Hepatic stellate cell (primary cell): ENCODE results near the gene RDH8.
A peak's percentile ranks its signal among the peaks of the same experiment; 100 is the strongest.
"Not testable (repeated sequence)": the region's sequence is repeated elsewhere in the genome, so short reads cannot be mapped to it uniquely, and the experiment has no call there.

Experiments used
- DNase-seq: peaks from one replicate; pipeline ENCODE4 v3.0.0; 2011; ENCODE audit warnings: low spot score

RDH8 gene

DNA sequence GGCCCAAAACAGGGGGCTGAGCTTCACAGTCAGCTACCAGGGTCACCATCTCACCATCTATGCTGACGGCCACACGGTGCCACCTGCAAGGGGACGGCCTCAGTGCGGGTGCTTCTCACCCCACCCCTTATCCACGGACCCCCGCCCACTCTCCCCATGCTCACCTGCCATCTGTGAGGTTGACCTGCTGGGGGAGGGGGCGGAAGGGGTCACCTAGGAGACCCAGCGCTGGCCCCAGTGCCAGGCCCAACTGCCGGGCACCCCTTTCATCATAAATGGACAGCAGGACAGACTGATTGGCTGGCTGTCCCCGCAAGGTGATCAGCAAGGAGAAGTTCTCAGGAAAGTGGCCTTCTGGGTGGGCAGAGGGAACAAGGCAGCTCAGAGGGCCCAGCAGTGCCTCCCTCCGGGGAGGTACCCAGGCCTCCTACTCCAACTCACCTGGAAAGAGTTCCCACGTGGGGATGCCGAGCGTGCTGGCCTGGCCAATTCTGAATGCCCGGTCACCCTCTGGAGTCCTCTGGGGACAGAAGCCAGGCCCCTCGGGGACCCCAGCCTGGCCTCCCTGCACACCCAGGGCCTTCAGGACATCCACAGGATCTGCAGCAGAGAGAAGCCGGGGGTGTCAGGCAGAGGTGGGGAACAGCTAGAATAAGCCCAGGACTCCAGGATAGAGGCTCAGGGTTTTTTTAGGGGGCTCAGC, 7.5 kb upstream of the RDH8 start:
- no peak for DNase-seq

DNA sequence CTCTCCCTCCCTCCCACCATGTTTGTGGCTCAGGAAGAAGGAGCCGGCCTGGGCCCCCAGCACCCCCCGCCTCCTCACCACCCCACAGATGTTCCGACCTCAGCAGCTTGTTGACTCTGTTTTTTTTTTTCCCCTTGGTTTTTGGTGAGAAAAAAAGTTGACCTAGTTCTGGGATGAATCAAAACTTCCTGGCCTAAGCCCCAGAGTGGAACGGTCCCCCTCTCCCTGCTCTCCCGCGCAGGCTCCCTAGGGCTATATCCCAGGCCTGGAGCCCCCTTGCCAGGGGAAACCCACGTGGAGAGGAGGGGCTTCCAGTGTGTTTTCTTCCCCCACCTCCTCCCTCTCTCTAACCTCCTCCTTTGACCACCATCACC, 7.0 kb upstream of the RDH8 start:
- DNase-seq: no peak

DNA sequence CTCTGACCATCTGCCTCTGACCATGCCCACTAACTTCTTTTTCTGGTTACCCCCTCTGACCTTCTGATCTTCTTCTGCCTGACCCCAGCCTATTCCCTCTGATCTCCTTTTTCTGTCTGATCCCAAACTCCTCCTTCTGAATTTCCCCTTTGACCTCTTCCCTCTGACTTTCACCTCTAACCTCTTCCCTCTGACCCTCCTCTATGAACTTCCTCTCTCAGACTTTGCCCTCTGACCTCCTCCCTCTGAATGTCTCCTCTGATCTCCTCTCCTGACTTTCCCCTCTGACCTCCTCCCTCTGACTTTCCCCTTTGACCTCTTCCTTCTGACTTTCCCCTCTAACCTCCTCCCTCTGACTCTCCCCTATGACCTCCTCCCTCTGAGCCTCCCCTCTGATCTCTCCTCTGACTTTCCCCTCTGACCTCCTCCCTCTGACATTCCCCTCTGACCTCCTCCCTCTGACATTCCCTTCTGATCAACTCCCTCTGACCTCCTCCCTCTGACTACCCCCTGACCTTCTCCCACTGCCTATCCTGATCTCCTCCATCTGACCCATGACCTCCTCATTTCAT, 6.4 kb upstream of the RDH8 start:
- no peak for DNase-seq

DNA sequence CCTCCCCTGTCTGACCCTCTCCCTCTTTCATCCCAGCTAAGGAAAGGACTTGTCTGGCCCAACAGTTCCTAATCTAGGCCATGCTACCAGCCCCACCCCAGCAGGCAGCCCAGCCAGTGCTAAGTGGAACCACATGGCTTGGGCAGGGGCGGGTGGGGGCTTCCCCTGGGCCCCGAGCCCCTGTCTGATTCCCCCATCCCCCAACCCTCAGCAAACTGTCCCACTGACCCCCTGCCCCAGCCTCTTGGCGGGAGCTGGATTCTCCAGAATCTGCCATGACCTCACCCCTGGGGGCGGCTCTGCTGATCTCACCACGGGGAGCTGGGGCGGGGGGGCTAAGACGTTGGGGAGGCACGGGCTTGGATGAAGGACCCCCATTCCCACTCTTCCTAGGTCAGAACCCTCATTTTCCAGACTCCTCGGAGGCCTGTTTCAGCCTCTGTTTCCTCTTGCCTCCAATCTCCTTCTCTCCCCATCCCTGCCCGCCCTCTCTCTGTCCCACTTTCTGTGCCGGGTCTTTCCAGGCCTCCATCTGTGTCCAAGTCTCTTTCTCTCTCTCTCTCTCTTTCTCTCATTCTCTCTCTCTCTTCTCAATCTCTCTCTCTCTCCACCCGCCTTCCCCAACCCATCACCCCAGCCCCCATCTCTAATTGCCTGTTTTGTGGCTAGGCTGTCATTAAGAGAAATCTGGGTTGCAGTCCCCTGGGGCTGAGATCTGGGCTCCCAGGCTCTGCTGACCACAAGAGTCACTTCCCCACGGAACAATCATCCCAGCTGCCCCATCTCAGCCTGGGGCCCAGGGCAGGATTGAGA, 5.7 kb upstream of the RDH8 start:
- peak; percentile 92 for DNase-seq

DNA sequence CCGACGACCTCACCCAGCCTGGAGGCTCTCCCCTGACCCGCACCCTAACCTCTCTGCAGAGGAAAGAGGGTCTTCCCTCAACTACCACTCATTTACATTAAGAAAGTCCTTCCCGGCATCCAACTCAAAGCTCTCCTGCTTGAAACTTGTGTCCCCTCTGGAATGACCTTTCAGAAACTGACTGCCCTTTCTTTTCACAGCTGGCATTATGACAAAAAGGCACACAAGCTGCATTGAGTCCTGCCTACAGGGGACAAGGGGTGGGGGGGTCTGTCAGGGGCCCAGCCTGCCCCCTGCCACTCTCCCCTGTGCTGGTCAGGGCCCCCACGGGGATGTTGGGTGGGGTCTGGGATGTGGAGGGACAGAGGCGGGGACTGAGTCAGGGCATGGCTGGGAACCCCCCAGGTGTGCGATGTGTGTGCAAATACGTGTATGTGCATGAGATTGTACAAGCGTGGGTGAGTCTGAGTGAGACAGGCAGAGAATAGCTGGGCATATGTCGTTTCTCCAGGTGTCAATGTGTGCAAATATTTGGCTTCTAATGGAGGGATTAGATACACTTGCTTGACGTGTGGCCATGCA, 5.0 kb upstream of the RDH8 start:
- DNase-seq: peak; percentile 49

DNA sequence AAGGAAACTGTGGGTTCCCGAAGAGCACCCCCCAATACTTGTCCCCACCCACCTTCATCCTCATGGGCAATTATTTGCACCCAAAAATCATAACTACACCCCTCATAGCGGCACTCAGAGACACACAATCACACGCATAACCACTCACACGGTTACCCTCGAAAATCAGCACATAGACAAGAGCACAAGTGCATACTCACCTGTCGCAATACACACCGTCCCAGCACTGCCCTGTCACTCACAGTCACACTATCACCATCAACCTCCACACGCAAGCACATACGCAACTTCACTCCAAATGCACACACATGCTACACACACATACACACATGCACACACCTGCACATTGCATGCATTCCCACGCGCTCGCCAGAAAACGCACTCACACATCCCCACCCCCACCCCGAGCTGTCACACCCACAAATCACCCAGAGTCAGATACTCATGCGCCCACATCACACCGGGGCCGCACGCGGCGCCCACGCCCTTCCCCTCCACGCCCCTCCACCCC, 3.5 kb upstream of the RDH8 start:
- peak; percentile 47 for DNase-seq

DNA sequence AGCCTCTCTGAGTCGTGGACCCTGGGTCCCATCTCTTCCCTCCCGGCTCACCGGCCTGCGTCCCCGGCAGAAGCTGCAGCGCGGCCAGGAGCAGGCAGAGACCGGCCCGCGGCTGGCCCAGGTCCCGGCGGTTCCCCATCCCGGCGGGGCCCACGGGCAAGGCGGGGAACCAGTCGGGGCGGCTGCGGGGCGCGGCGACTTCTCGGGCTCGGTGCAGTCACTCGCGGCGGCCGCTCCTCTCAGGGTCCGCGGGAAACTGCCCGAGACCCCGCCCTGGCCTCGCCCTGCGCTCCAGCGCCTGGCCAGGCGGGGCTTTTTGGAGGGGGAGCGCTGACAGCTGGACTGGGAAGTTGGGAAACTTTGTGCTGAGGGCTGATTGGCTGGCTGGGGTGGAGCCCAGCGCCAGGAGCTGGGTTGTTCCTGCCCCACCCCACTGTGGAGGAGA, 3.0 kb upstream of the RDH8 start, which contains the start of gene COL5A3:
COL5A3 (minus strand) TSS at position 258 of the 445 bp plus-strand sequence; CDS start at position 139, 119 bp downstream.
- DNase-seq: peak; percentile 97

DNA sequence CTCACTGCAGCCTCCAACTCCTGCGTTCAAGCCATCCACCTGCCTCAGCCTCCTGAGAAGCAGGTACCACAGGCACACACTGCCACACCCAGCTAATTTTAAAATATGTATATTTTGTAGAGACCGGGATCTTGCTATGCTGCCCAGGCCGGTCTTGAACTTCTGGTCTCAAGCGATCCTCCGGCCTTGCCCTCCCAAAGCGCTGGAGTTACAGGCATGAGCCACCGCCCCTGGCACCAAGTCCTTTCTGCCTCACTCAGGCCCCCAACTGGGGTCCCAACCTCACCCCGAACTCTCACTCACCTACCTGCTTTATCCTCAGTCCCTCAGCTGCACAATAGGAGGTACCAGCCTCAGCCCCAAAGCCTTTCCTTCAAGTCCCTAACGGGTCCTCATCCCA, 2.3 kb upstream of the RDH8 start:
- no peak for DNase-seq

DNA sequence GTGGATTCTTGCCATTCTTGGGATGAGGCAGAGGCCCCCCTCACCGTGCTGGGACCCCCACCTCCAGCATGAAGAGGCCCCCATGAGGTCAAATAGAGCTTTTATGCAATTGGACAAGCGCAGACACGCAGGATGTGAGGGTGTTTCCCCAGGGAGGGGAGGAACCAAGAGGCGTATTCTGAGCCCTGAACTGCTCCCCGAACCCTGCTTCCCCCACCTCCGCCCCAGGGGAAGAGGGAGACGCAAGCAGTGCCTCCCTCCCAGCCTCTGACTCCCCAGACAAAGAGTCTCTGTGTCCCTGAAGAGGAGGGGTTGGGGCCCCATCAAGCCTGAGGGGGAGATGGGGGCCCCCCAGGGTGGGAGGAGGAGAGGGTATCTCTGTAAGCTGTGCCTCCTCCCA, 1.3 kb upstream of the RDH8 start:
- DNase-seq: no peak

DNA sequence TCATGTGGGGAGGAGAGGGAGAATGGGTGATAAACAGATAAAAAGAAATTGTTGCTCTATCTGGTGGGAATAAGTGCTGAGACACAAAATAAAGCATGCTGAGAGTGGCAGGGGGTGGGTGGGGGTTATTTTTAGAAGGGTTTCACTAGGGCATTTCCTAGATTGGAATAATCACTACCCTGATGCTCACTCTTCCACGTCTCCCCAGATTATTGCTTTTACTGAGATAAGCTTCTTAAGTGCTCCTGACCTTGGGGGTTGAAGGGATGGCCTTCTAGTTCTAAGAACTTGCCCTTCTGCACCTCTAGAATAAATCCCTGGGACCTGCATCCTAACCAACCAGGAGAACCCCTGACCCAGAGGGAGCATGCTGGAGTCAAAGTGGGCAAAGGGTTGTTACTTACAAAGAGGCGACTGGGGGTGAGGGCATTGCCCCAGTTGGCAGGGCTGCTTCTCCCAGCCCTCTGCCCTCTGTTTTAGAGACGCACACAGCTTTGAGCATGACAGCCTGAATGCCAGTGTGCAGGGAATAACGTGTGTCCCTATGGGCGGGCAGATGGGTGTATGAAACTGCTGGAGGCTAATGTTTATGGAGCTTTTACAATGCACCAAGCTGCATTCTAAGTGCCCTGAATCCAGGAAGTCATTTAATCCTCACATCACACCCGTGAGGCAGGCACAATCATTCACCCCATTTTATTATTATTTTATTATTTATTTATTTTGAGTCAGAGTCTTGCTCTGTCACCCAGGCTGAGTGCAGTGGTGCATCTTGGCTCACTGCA, 743 bp downstream of the RDH8 start:
- DNase-seq: no peak

DNA sequence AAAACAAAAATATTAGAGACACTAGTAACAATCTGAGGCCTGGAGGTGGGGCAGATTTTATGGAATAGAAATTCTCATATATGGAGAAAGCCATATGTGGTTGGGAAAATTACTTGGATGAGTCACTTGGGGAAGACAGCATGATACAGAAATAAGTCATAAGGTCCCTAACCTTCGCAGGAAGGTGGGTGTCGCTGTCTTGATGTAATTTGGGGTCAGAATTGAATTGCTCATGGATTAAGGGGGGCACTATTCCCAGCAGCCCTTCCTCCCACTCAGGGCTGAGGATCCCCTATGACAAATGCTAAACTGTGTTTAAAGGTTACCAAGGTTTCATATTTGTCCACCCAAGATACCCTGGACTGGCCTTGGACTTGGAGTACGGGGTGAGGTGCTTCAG, 5.0 kb downstream of the RDH8 start:
- DNase-seq: peak; percentile 57

DNA sequence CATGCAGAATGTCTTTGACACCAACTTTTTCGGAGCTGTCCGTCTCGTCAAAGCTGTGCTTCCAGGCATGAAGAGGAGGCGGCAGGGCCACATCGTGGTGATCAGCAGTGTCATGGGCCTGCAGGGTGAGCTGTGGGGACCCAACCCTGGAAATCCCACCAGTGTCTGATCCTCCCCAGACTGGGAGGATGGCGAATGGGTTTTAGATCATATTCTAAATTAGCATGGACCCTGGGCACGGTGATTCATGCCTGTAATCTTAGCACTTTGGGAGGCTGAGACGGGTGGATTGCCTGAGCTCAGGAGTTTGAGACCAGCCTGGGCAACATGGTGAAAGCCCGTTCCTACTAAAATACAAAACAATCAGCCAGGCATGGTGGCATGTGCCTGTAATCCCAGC, 5.5 kb downstream of the RDH8 start:
- DNase-seq: no peak

DNA sequence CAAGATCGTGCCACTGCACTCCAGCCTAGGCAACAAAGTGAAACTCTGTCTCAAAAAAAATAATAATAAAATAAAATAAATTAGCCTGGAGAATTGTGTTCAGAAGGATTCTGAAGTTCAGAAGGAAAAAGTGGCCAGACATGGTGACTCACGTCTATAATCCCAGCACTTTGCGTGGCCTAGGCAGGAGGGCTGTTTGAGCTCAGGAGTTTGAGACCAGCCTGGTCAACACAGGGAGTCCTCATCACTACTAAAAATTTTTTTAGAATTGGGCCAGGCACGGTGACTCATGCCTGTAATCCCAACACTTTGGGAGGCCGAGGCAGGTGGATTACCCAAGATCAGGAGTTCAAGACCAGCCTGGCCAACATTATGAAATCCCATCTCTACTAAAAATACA, 6.0 kb downstream of the RDH8 start:
- no peak for DNase-seq

DNA sequence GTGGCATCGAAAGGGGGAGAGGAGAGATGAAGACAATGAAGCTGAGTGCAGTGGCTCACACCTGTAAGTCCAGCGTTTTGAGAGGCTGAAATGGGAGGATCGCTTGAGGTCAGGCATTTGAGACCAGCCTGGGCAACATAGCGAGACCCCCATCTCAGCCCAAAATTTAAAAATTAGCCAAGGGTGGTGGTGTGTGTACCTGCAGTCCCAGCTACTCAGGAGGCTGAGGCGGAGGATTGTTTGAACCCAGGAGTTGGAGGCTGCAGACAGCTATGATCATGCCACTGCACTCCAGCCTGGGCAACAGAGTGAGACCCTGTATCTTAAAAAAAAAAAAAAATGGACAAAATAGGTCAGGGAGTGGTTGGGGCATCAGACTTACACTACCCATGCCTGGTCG, 7.6 kb downstream of the RDH8 start:
- no peak for DNase-seq

DNA sequence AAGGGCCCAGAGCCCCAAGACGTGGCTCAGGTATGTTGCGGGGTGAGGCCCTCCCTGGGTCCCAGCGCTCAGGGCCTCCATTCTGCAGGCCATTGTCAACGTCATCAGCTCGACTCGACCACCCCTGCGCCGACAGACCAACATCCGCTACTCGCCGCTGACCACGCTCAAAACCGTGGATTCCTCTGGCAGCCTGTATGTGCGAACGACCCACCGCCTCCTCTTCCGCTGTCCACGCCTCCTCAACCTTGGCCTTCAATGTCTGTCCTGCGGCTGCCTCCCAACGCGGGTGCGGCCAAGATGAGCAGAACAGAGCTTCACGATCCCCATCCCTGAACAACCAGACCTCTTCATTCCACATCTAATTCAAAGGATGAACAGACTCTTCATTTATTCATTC, 8.2 kb downstream of the RDH8 start:
- no peak for DNase-seq

DNA sequence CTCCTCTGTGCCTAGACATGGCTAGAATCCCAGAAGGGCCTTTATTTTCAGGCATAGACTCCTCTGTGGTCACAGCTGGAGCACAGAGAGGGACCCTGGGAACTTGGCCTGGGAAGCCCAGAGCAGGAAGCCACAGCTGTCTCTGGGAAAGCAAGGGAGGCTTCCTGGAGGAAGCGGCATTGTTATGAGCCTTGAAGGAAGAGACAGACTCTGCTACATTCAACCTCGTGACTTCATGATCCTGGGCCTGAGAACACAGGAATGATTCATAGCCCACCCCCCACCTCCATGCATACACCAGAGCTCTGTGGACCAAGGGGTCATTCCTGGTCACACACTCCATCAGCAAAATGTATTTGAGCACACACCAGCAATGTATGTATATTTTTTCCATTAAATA, 8.6 kb downstream of the RDH8 start:
- no peak for DNase-seq

DNA sequence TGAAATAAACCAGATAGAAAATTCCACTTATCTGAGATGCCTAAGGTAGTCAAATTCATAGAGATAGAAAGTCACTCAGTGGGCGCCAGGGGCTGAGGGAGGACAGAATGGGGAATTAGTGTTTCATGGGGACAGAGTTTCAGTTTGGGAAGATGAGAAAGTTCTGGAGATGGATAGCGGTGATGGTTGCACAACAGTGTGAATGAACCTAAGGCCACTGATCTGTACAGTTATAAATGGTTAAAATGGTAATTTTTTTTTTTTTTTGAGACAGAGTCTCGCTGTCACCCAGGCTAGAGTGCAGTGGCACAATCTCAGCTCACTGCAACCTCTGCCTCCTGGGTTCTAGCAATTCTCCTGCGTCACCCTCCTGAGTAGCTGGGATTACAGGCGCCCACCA, 9.8 kb downstream of the RDH8 start:
- DNase-seq: not testable (repeated sequence)

DNA sequence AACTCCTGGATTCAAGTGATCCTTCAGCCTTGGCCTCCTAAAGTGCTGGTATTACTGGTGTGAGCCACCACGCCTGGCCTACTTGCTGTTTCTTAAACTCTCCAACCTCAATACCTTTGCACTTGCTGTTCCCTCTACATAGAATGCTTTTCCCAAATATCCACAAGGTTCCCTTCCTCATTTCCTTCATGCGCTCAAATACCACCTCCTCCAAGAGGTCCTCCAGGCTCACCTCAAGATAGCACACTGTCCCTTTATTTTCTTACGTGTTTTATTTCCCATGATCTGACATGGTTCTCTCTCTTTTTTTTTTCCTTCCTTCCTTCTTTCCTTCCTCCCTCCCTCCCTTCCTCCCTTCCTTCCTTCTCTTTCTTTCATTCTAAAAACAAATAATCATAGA, 13.5 kb downstream of the RDH8 start:
- no peak for DNase-seq

DNA sequence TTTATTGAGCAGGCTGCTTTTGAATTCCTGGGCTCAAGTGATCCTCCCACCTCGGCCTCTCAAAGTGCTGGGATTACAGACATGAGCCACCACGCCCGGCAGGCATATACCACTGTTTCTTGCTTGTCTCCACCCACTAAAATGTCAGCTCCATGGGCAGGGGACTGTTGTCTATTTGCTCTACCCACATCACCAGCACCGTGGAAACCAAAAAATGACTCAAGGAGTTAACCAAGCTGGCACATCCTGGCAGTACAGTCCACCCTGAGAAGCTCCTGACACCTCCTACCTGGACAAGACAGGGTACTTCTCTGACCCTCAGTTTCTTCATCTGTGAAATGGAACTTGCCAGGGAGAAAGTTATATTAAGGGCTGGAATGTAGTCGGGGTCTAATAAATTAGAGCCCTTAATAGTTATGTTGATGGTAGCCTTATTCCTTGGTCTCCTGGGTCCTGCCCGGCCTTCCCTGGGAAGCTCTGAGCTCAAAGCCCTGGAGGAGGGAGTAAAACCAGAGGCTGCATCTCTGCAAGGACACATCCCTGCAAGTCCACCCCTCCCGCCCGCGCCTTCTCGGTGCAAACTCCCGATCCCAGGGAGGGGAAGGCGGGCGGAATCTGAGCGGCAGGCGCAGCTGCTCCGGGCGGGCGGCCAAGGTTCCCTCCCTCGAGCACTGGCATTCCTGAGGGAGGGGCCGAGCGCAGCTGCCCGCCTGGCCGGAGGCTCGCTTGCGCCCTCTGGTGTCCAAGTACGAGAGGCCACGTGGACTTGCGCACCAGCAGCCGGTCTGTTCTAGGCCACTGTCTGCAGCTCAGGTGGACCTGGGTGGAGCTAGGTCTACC, 14.1 kb downstream of the RDH8 start:
- DNase-seq: peak; percentile 98

DNA sequence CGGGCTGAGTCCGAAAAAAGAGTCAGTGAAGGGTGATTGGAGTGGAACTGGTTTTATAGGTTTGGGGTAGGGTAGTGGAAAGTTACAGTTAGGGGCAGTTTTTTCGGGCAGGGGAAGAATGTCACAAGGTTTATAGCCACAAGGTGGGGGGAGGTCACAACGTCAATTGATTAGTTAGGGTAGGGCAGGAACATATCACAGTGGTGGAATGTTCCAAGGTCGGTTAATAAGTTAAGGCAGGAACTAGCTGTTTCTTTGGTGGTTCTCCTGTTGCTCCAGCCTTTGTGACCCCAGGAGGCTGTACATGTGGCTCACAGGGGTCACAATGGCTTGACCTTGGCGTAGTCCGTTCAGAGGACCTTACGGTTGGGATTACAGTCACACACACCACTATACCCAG, 20.3 kb downstream of the RDH8 start:
- DNase-seq: no peak

DNA sequence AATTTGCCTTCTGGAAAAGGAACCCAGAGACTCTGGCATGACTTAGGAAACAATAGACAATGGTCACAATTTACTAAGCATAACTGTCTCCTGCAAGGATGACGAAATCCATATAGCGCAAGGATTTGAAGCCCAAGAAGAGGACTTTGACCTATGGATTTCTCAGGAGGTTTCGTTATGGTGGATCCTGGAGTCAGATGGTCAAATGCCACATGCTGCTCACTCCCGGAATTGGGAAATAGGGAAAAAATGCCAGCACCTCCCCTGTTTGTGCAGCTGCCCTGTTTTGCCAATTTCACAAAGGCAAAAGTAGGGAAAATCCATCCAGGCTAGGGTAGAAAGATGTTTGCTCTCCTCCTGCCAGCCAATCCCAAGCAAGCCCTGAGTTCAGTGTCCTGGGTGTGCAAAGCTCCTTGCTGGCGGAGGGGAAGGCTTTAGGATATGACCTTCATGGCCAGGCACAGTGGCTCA, 23.4 kb downstream of the RDH8 start:
- DNase-seq: no peak
